K562 (cell line): ENCODE measurements around the gene SMARCA4. TPM values are rescaled to one million over a fixed set of nuclear protein-coding genes. Genes with fewer than 3 reads are reported as not detected.

Experiments
- ATAC-seq: fragments of 200-7000 bp; cut with Tn5 transposase; 3 replicates; pipeline ENCODE4 v1.9.1; 2020; ENCODE audit warnings: moderate library complexity
- BruUV-seq: library from RNA; stranded (reverse); fragments of 400-500 nt; replicated peaks from 2 replicates; lab custom pipeline; 2021; lab: Mats Ljungman, UMichigan
- CTCF ChIA-PET: fragments of 300-600 bp; formaldehyde crosslinking; extraction: SDS; loops from one replicate; lab custom pipeline; 2021; ENCODE audit warnings: low intra/inter-chr PET ratio; lab: Yijun Ruan, JAX
- POLR2A ChIA-PET: fragments of 300-600, 350-650 bp; sonication (Branson Sonifier 250); formaldehyde crosslinking; extraction: SDS; loops from one replicate; lab custom pipeline; 2021; ENCODE audit warnings: antibody characterized with exemption, inconsistent platforms; lab: Yijun Ruan, JAX
- DNase-seq, 4 experiments: peaks; one replicate each; pipeline versions ENCODE4 v3.0.0 to v3.0.0-alpha.2; 2011 to 2018; ENCODE audit warnings: low spot score in 3 of 4, mixed read lengths in 3 of 4; ENCODE audit errors: extremely low read depth in 1 of 4
- FAIRE-seq: peaks from 2 replicates; lab custom pipeline; 2011; peaks lifted over from hg19 to GRCh38; lab: Jason Lieb, UNC
- H2AFZ ChIP-seq: 2 replicates; pipeline ENCODE4 v1.6.0; 2011; ENCODE audit warnings: low read depth, low read length, control low read depth, inconsistent platforms
- H3K27ac ChIP-seq: fragments of 200-600 bp; 3 replicates; pipeline ENCODE4 v1.8.0; 2011; ENCODE audit warnings: low read depth, mild to moderate bottlenecking, control low read depth, inconsistent platforms, low read length, moderate library complexity, mixed read lengths; ENCODE audit errors: extremely low read depth
- H3K27me3 ChIP-seq, 2 experiments: fragments of 300-600 bp in 1 of 2; 2 replicates in 1 of 2; 3 replicates in 1 of 2; pipeline versions ENCODE4 v1.6.0 to v1.8.0; 2011; ENCODE audit warnings: inconsistent platforms in 2 of 2, low read length in 2 of 2, mild to moderate bottlenecking in 1 of 2, mixed read lengths in 1 of 2, moderate library complexity in 1 of 2; ENCODE audit not compliant: control insufficient read depth in 2 of 2, insufficient read depth in 2 of 2
- H3K36me3 ChIP-seq: fragments of 300-600 bp; 3 replicates; pipeline ENCODE4 v1.8.0; 2011; ENCODE audit warnings: mild to moderate bottlenecking, low read length, inconsistent platforms; ENCODE audit not compliant: control insufficient read depth, insufficient read depth
- H3K4me1 ChIP-seq, 2 experiments: fragments of 200-600 bp in 1 of 2; replicated peaks in 1 of 2; 2 replicates in 1 of 2; 3 replicates in 1 of 2; pipeline versions ENCODE4 v1.5.1 to v1.8.0; 2011; ENCODE audit warnings: inconsistent platforms in 2 of 2, low read length in 2 of 2, mild to moderate bottlenecking in 1 of 2, mixed read lengths in 1 of 2, moderate library complexity in 1 of 2; ENCODE audit not compliant: control insufficient read depth in 2 of 2, insufficient read depth in 2 of 2
- H3K4me2 ChIP-seq: 2 replicates; pipeline ENCODE4 v1.6.1; 2011; ENCODE audit warnings: low read length, control low read depth, inconsistent platforms, mixed read lengths; ENCODE audit not compliant: insufficient read depth
- H3K4me3 ChIP-seq: fragments of 200-600 bp; sonication (generic), shearing (Covaris generic); 2 replicates; pipeline ENCODE4 v1.5.1; 2016; ENCODE audit warnings: control low read depth, inconsistent platforms
- H3K79me2 ChIP-seq: fragments of 200-600 bp; 3 replicates; pipeline ENCODE4 v1.8.0; 2011; ENCODE audit warnings: low read length, inconsistent platforms; ENCODE audit not compliant: control insufficient read depth, insufficient read depth
- H3K9ac ChIP-seq, 2 experiments: 2 replicates each; pipeline versions ENCODE4 v1.6.0 to v1.6.1; 2011; ENCODE audit warnings: low read depth in 2 of 2, low read length in 2 of 2, control low read depth in 1 of 2, inconsistent platforms in 1 of 2, mild to moderate bottlenecking in 1 of 2, mixed read lengths in 1 of 2; ENCODE audit not compliant: insufficient read depth in 1 of 2
- H3K9me1 ChIP-seq: one replicate; pipeline ENCODE4 v1.6.0; 2011; ENCODE audit warnings: inconsistent platforms, mild to moderate bottlenecking, low read length, moderate library complexity; ENCODE audit not compliant: control insufficient read depth, insufficient read depth
- H3K9me3 ChIP-seq: replicated peaks from 2 replicates; pipeline ENCODE4 v1.5.1; 2011; ENCODE audit warnings: low read depth, low read length, inconsistent platforms; ENCODE audit not compliant: control insufficient read depth, insufficient read depth
- H4K20me1 ChIP-seq: replicated peaks from 2 replicates; pipeline ENCODE4 v1.6.1; 2011; ENCODE audit warnings: low read length, inconsistent platforms, mixed read lengths; ENCODE audit not compliant: control insufficient read depth, insufficient read depth
- BRCA1 ChIP-seq, 2 experiments: fragments of 450-650 bp in 1 of 2; sonication (generic) in 1 of 2; formaldehyde crosslinking in 1 of 2; IDR thresholded peaks; 2 replicates each; pipeline versions ENCODE4 v1.5.0 to v1.6.1; 2017 to 2020; ENCODE audit warnings: mild to moderate bottlenecking in 1 of 2, missing genetic modification reagents in 1 of 2
- EGR1 ChIP-seq: fragments of 450-650 bp; conservative IDR thresholded peaks from 2 replicates; pipeline ENCODE4 v1.6.1; 2017; ENCODE audit warnings: mild to moderate bottlenecking
- JUNB ChIP-seq: fragments of 450-650 bp; formaldehyde crosslinking; conservative IDR thresholded peaks from 2 replicates; pipeline ENCODE4 v1.4.0; 2020; ENCODE audit warnings: mild to moderate bottlenecking
- POLR2G ChIP-seq: fragments of 200-400 bp; formaldehyde crosslinking; IDR thresholded peaks from 2 replicates; pipeline ENCODE4 v1.6.1; 2017; ENCODE audit warnings: low read depth, mild to moderate bottlenecking, antibody characterized with exemption, low read length, moderate library complexity
- PYGO2 ChIP-seq: fragments of 450-650 bp; IDR thresholded peaks from 2 replicates; pipeline ENCODE4 v1.6.1; 2016; ENCODE audit warnings: mild to moderate bottlenecking, missing genetic modification characterization, moderate library complexity, missing compliant biosample characterization
- ZNF133 ChIP-seq: fragments of 250-450 bp; sonication (Bioruptor Pico); IDR thresholded peaks from 2 replicates; pipeline ENCODE4 v1.4.0; 2020; ENCODE audit warnings: mild to moderate bottlenecking
- ZNF3 ChIP-seq: fragments of 250-450 bp; sonication (Bioruptor Pico); IDR thresholded peaks from 2 replicates; pipeline ENCODE4 v1.5.0; 2021; ENCODE audit warnings: mild to moderate bottlenecking, moderate library complexity
- WGBS: fragments of 100-300 bp; shearing (Covaris generic); methylation state at CpG from one replicate; pipeline ENCODE4 v1.1.6; 2016; ENCODE audit warnings: low coverage, mixed read lengths; ENCODE audit not compliant: insufficient coverage; ENCODE audit errors: missing lambda C conversion rate; 5-methylcytosine and 5-hydroxymethylcytosine counted together
- in situ Hi-C: fragments of 300-500 bp; cut with MboI; formaldehyde crosslinking; loops from 4 replicates; pipeline ENCODE4 v1.15.0; 2018; ENCODE audit warnings: inconsistent platforms, mixed read lengths
- intact Hi-C: fragments of 100-400 bp; cut with micrococcal nuclease; formaldehyde crosslinking; loops from 2 replicates; pipeline ENCODE4 v1.14.2; 2022
- polyA plus RNA-seq, 8 experiments: library from polyadenylated mRNA; depleted of rRNA in 4 of 8; stranded (reverse) in 5 of 8; unstranded in 3 of 8; fragments of >200 nt; fragmentation: Nextera tagmentation in 2 of 8; fragmentation: Illumina TruSeq in 1 of 8; extraction: Ambion mirVana in 2 of 8; extraction: Trizol in 1 of 8; gene quantifications; 2 replicates each; pipeline versions ENCODE4 v1.2.1 to v1.2.3, GENCODE V29; 2011 to 2014; ENCODE audit warnings: inconsistent platforms in 1 of 8, missing spikeins in 1 of 8
- total RNA-seq, 7 experiments: library from RNA; depleted of rRNA in 6 of 7; stranded (reverse); fragments of >200 nt in 6 of 7; fragmentation: Illumina TruSeq in 2 of 7; extraction: Trizol in 2 of 7; gene quantifications; 2 replicates each; pipeline versions ENCODE4 v1.2.1 to v1.2.3, GENCODE V29; 2011 to 2021; ENCODE audit warnings: low replicate concordance in 1 of 7

The SMARCA4 gene
- total and polyA plus RNA-seq, 9 of the 15 experiments (the other 6 are each of a cell fraction or from before 2014, with no cell fraction given), result 19.3 to 207 (median 52.1) TPM

- H3K9me1 ChIP-seq, result no peaks in the 10 kb centered on the region
- H4K20me1 ChIP-seq, result no peaks in the 10 kb centered on the region
- no peaks in the 10 kb centered on the region for H3K9me3 ChIP-seq
- H3K4me2 ChIP-seq, result no peak overlapping the region
- ChIA-PET POLR2A (interaction anchor here (0.6 to 1.3 kb wide), 2 partner anchors 10 to 47 kb away, joined by 3 to 4 read pairs; no protein-coding TSS in a partner anchor), CTCF (no interaction called here)
- no peaks in the 10 kb centered on the region; the same call in 2 of the 3 replicates for H3K79me2 ChIP-seq
- DNase-seq (no peak), ATAC-seq (no peak), FAIRE-seq (no peak)
- H2AFZ ChIP-seq, result no peak overlapping the region
- H3K27ac ChIP-seq, result no peak overlapping the region
- H3K4me1 ChIP-seq, result peaks cover 0 to 29% of the 10 kb centered on the region in 2 experiments; a peak in 2 of 5 replicates
- H3K36me3 ChIP-seq, result peaks cover 80% of the 10 kb centered on the region; the same call in 2 of the 3 replicates
- H3K27me3 ChIP-seq, result no peaks in the 10 kb centered on the region
- no peak overlapping the region for H3K4me3 ChIP-seq
- intact Hi-C loops, result no loop called here
- WGBS, result 92% methylated on average over 25 of the region's 31 CpGs
- peak overlapping the region in 1 of 2 experiments; percentile 13; a peak in 1 of 4 replicates for H3K9ac ChIP-seq
- in situ Hi-C loops, result no loop called here
- TF ChIP-seq BRCA1 (IDR thresholded peaks at IDR 0.05), result no peak
- no peak for TF ChIP-seq BRCA1 (CRISPR knock-in tag; IDR thresholded peaks at IDR 0.05)
- TF ChIP-seq ZNF133 (CRISPR knock-in tag), result no peak
- TF ChIP-seq PYGO2, result no peak
- no peak for TF ChIP-seq EGR1
- no peak for TF ChIP-seq JUNB (CRISPR knock-in tag)
- TF ChIP-seq ZNF3 (CRISPR knock-in tag), result no peak
- peak; percentile 21; the same call in 1 of the 2 replicates for TF ChIP-seq POLR2G
- BruUV-seq, result no TSS peak
These were observed 49.1 kb upstream of the SMARCA4 start for GRCh38 chr19:10911579-10912363.
